ENCODE measurements around the gene EIF4H. TPM values are rescaled to one million over a fixed set of nuclear protein-coding genes. Genes with fewer than 3 reads are reported as not detected.

Gene EIF4H
- total RNA-seq, 3 donors from 2014 or later: 231 to 278 (median 274) TPM

- H3K4me1 ChIP-seq (ENCODE audit: low read depth): peaks cover 81% of the 10 kb centered on the region
- H3K4me3 ChIP-seq: no peak overlapping the region
- no peak for TF ChIP-seq CTCF (IDR thresholded peaks at IDR 0.05)
- peak; percentile 32 for ATAC-seq
- DNase-seq: no peak
- H3K9me3 ChIP-seq: no peaks in the 10 kb centered on the region
- H3K36me3 ChIP-seq (ENCODE audit: low read depth): no peaks in the 10 kb centered on the region
- intact Hi-C loops (cut with DNase I, micrococcal nuclease): loop anchor here in 1 of 2 donors (10.0 kb wide), 1 partner anchor 118 kb away; no protein-coding TSS in a partner anchor
Observed at GRCh38 chr7:74182453-74183090, 8.4 kb downstream of the EIF4H start.

- intact Hi-C loops (cut with DNase I, micrococcal nuclease): loop anchor here in 1 of 2 donors (10.0 kb wide), 1 partner anchor 118 kb away; no protein-coding TSS in a partner anchor
- H3K36me3 ChIP-seq (ENCODE audit: low read depth): no peaks in the 10 kb centered on the region
- DNase-seq: peak in 1 of 3 donors; percentile 51
- peak; percentile 72 for ATAC-seq
- no peak overlapping the region for H3K4me3 ChIP-seq
- H3K9me3 ChIP-seq: no peaks in the 10 kb centered on the region
- TF ChIP-seq CTCF (IDR thresholded peaks at IDR 0.05): no peak
- H3K4me1 ChIP-seq (ENCODE audit: low read depth): peaks cover 76% of the 10 kb centered on the region
Observed at GRCh38 chr7:74183142-74183541, 9.0 kb downstream of the EIF4H start.

- Histone ChIP-seq H3K4me1 (ENCODE audit: low read depth) (peaks cover 69% of the 10 kb centered on the region), H3K9me3 (no peaks in the 10 kb centered on the region), H3K4me3 (no peak overlapping the region), H3K36me3 (ENCODE audit: low read depth) (no peaks in the 10 kb centered on the region)
- intact Hi-C loops (cut with DNase I, micrococcal nuclease): loop anchor here in 1 of 2 donors (10.0 kb wide), 1 partner anchor 119 kb away; no protein-coding TSS in a partner anchor
- ATAC-seq (peak; percentile 60), DNase-seq (peak in 1 of 3 donors; percentile 67)
- no peak for TF ChIP-seq CTCF (IDR thresholded peaks at IDR 0.05)
Observed at GRCh38 chr7:74183653-74184450, 9.7 kb downstream of the EIF4H start.

GRCh38 chr7:74185016-74185415 lies 10.9 kb downstream of the EIF4H start:
- Histone ChIP-seq H3K4me1 (ENCODE audit: low read depth) (peaks cover 57% of the 10 kb centered on the region), H3K9me3 (no peaks in the 10 kb centered on the region), H3K4me3 (no peak overlapping the region), H3K36me3 (ENCODE audit: low read depth) (peaks cover 3% of the 10 kb centered on the region)
- no peak for ATAC-seq
- no peak for TF ChIP-seq CTCF (IDR thresholded peaks at IDR 0.05)
- intact Hi-C loops (cut with DNase I, micrococcal nuclease): loop anchor here in 1 of 2 donors (10.0 kb wide), 1 partner anchor 120 kb away; no protein-coding TSS in a partner anchor
- DNase-seq: no peak

- Histone ChIP-seq H3K4me3 (no peak overlapping the region), H3K36me3 (ENCODE audit: low read depth) (peaks cover 10% of the 10 kb centered on the region), H3K4me1 (ENCODE audit: low read depth) (peaks cover 51% of the 10 kb centered on the region), H3K9me3 (no peaks in the 10 kb centered on the region)
- TF ChIP-seq CTCF (IDR thresholded peaks at IDR 0.05): no peak
- DNase-seq (no peak), ATAC-seq (no peak)
- intact Hi-C loops (cut with DNase I, micrococcal nuclease): loop anchor here in 1 of 2 donors (10.0 kb wide), 1 partner anchor 121 kb away; no protein-coding TSS in a partner anchor
Observed at GRCh38 chr7:74185636-74186035, 11.5 kb downstream of the EIF4H start.
